H7 (cell line): Measurements from ENCODE around the gene ENTR1. TPM values are rescaled to one million over a fixed set of nuclear protein-coding genes. Genes with fewer than 3 reads are reported as not detected.

Source experiments
- DNase-seq: peaks from one replicate; pipeline ENCODE4 v3.0.0; 2012
- H3K27me3 ChIP-seq: 2 replicates; pipeline ENCODE4 v1.6.0; 2011; ENCODE audit warnings: mild to moderate bottlenecking, low read length; ENCODE audit not compliant: control insufficient read depth, insufficient read depth
- H3K36me3 ChIP-seq: replicated peaks from 2 replicates; pipeline ENCODE4 v1.5.1; 2011; ENCODE audit warnings: low read length; ENCODE audit not compliant: control insufficient read depth, insufficient read depth
- H3K4me3 ChIP-seq: 2 replicates; pipeline ENCODE4 v1.5.1; 2011; ENCODE audit warnings: low read depth, mild to moderate bottlenecking, control low read depth, low read length, moderate library complexity; ENCODE audit not compliant: insufficient read depth
- total RNA-seq: library from RNA; depleted of rRNA; stranded (reverse); fragments of >200 nt; shearing (Covaris generic); gene quantifications from 2 replicates; pipeline ENCODE4 v1.2.3, GENCODE V29; 2014

ENTR1 gene
- total RNA-seq, 1 experiment from 2014 or later: 141 TPM

GRCh38 chr9:136373300-136374182, 36.9 kb downstream of the ENTR1 start, which contains the start of gene CARD9:
CARD9 (minus strand) TSS chr9:136373669; CDS start chr9:136372078, 1,591 bp downstream.
- H3K27me3 ChIP-seq: no peaks in the 10 kb centered on the region
- H3K36me3 ChIP-seq: no peaks in the 10 kb centered on the region; the same call in 1 of the 2 replicates
- DNase-seq: no peak
- H3K4me3 ChIP-seq: no peak within 1 kb of the TSS

GRCh38 chr9:136372561-136373299, 37.7 kb downstream of the ENTR1 start:
- no peaks in the 10 kb centered on the region for H3K36me3 ChIP-seq
- H3K27me3 ChIP-seq: no peaks in the 10 kb centered on the region
- DNase-seq: peak; percentile 83
- no peak overlapping the region for H3K4me3 ChIP-seq

GRCh38 chr9:136372006-136372405, 38.4 kb downstream of the ENTR1 start:
- Histone ChIP-seq H3K36me3 (no peaks in the 10 kb centered on the region), H3K27me3 (no peaks in the 10 kb centered on the region), H3K4me3 (no peak overlapping the region)
- DNase-seq: no peak

- no peak for DNase-seq
- Histone ChIP-seq H3K36me3 (no peaks in the 10 kb centered on the region), H3K4me3 (no peak overlapping the region), H3K27me3 (no peaks in the 10 kb centered on the region)
These were observed 38.9 kb downstream of the ENTR1 start for GRCh38 chr9:136371533-136371880.

- DNase-seq: peak; percentile 60
- Histone ChIP-seq H3K4me3 (no peak overlapping the region), H3K27me3 (no peaks in the 10 kb centered on the region), H3K36me3 (no peaks in the 10 kb centered on the region)
These were observed 39.5 kb downstream of the ENTR1 start for GRCh38 chr9:136370687-136371532.

- no peak overlapping the region for H3K4me3 ChIP-seq
- H3K36me3 ChIP-seq: no peaks in the 10 kb centered on the region
- DNase-seq: peak; percentile 67
- H3K27me3 ChIP-seq: no peaks in the 10 kb centered on the region
These were observed 40.4 kb downstream of the ENTR1 start for GRCh38 chr9:136370037-136370436.

- Histone ChIP-seq H3K4me3 (no peak overlapping the region), H3K27me3 (no peaks in the 10 kb centered on the region), H3K36me3 (no peaks in the 10 kb centered on the region)
- peak; percentile 63 for DNase-seq
These were observed 42.2 kb downstream of the ENTR1 start for GRCh38 chr9:136368190-136368589.

GRCh38 chr9:136367296-136368145, 42.9 kb downstream of the ENTR1 start:
- H3K4me3 ChIP-seq: no peak overlapping the region
- H3K27me3 ChIP-seq: no peaks in the 10 kb centered on the region

GRCh38 chr9:136366826-136367225, 43.6 kb downstream of the ENTR1 start:
- Histone ChIP-seq H3K4me3 (no peak overlapping the region), H3K36me3 (no peaks in the 10 kb centered on the region), H3K27me3 (no peaks in the 10 kb centered on the region)
- DNase-seq: no peak

More at GRCh38 chr9:136367296-136368145, 42.9 kb downstream of the ENTR1 start:
- DNase-seq: no peak
- no peaks in the 10 kb centered on the region for H3K36me3 ChIP-seq

- H3K27me3 ChIP-seq: no peaks in the 10 kb centered on the region
- no peaks in the 10 kb centered on the region; the same call in 1 of the 2 replicates for H3K36me3 ChIP-seq
- H3K4me3 ChIP-seq: no peak overlapping the region
- DNase-seq: no peak
These were observed 44.6 kb downstream of the ENTR1 start for GRCh38 chr9:136365775-136366222.

- Histone ChIP-seq H3K27me3 (no peaks in the 10 kb centered on the region), H3K4me3 (no peak overlapping the region), H3K36me3 (no peaks in the 10 kb centered on the region; the same call in 1 of the 2 replicates)
- peak; percentile 74 for DNase-seq
These were observed 45.3 kb downstream of the ENTR1 start for GRCh38 chr9:136364942-136365774.

- Histone ChIP-seq H3K4me3 (peak overlapping the region; percentile 8; the same call in 1 of the 2 replicates), H3K36me3 (no peaks in the 10 kb centered on the region; the same call in 1 of the 2 replicates), H3K27me3 (no peaks in the 10 kb centered on the region)
- DNase-seq: no peak
These were observed 46.3 kb downstream of the ENTR1 start for GRCh38 chr9:136363949-136364748.
